Measurements from ENCODE around the gene TLE4. TPM values are rescaled to one million over a fixed set of nuclear protein-coding genes. Genes with fewer than 3 reads are reported as not detected.

The TLE4 gene
- total RNA-seq, 1 experiment from 2014 or later = 17.9 TPM

GRCh38 chr9:79591458-79591857 is 19.7 kb downstream of the TLE4 start:
- Histone ChIP-seq H3K4me1 (ENCODE audit: insufficient read depth, low read length) (no peaks in the 10 kb centered on the region), H3K9ac (ENCODE audit: low read length) (no peak overlapping the region), H3K36me3 (ENCODE audit: low read depth, low read length) (no peaks in the 10 kb centered on the region), H3K4me3 (ENCODE audit: low read length) (no peak overlapping the region), H2AFZ (ENCODE audit: low read length) (no peak overlapping the region), H3K27ac (ENCODE audit: low read length) (no peak overlapping the region), H3K4me2 (ENCODE audit: low read length) (no peak overlapping the region), H3K79me2 (ENCODE audit: low read length) (no peaks in the 10 kb centered on the region), H3K9me3 (ENCODE audit: low read length) (no peaks in the 10 kb centered on the region), H3K27me3 (ENCODE audit: low read length) (no peaks in the 10 kb centered on the region), H4K20me1 (ENCODE audit: low read length) (no peaks in the 10 kb centered on the region), H3F3A (ENCODE audit: low read length, unreplicated experiment) (no peaks in the 10 kb centered on the region), H3K9me2 (replicated peaks; ENCODE audit: low read length) (no peaks in the 10 kb centered on the region)
- BruUV-seq (replicated peaks) = no TSS peak
- ChIA-PET CTCF (no interaction called here), POLR2A (ENCODE audit: unreplicated experiment) (no interaction called here)
- TF ChIP-seq EZH2 (IDR thresholded peaks at IDR 0.05; ENCODE audit: low read length, unreplicated experiment) = no peak
- no peak for TF ChIP-seq EZH2phosphoT487 (IDR thresholded peaks at IDR 0.05; ENCODE audit: borderline replicate concordance, low read length)
- TF ChIP-seq CTCF (conservative IDR thresholded peaks at IDR 0.05; ENCODE audit: low read depth, low read length) = no peak
- ATAC-seq (no peak), DNase-seq (no peak)
- intact Hi-C loops (cut with micrococcal nuclease) = no loop called here

- Histone ChIP-seq H3K79me2 (ENCODE audit: low read length) (no peaks in the 10 kb centered on the region), H3F3A (ENCODE audit: low read length, unreplicated experiment) (no peaks in the 10 kb centered on the region), H3K27ac (ENCODE audit: low read length) (no peak overlapping the region), H3K9ac (ENCODE audit: low read length) (no peak overlapping the region), H3K4me2 (ENCODE audit: low read length) (no peak overlapping the region), H3K9me2 (replicated peaks; ENCODE audit: low read length) (no peaks in the 10 kb centered on the region), H4K20me1 (ENCODE audit: low read length) (no peaks in the 10 kb centered on the region), H3K4me1 (ENCODE audit: insufficient read depth, low read length) (no peaks in the 10 kb centered on the region), H3K36me3 (ENCODE audit: low read depth, low read length) (no peaks in the 10 kb centered on the region), H3K27me3 (ENCODE audit: low read length) (no peaks in the 10 kb centered on the region), H3K9me3 (ENCODE audit: low read length) (no peaks in the 10 kb centered on the region), H3K4me3 (ENCODE audit: low read length) (no peak overlapping the region), H2AFZ (ENCODE audit: low read length) (no peak overlapping the region)
- DNase-seq (no peak), ATAC-seq (no peak)
- BruUV-seq (replicated peaks) = no TSS peak
- ChIA-PET CTCF (no interaction called here), POLR2A (ENCODE audit: unreplicated experiment) (no interaction called here)
- no peak for TF ChIP-seq EZH2 (IDR thresholded peaks at IDR 0.05; ENCODE audit: low read length, unreplicated experiment)
- TF ChIP-seq EZH2phosphoT487 (IDR thresholded peaks at IDR 0.05; ENCODE audit: borderline replicate concordance, low read length) = no peak
- TF ChIP-seq CTCF (conservative IDR thresholded peaks at IDR 0.05; ENCODE audit: low read depth, low read length) = no peak
- intact Hi-C loops (cut with micrococcal nuclease) = no loop called here
These were observed 21.1 kb downstream of the TLE4 start for GRCh38 chr9:79592726-79593493.

GRCh38 chr9:79598562-79599345 is 27.0 kb downstream of the TLE4 start:
- H3K4me3 ChIP-seq (ENCODE audit: low read length) = no peak overlapping the region
- CTCF ChIA-PET = no interaction called here
- ATAC-seq (no peak), DNase-seq (no peak)
- H3F3A ChIP-seq (ENCODE audit: low read length, unreplicated experiment) = no peaks in the 10 kb centered on the region
- no peaks in the 10 kb centered on the region for H4K20me1 ChIP-seq (ENCODE audit: low read length)
- no peaks in the 10 kb centered on the region for H3K9me3 ChIP-seq (ENCODE audit: low read length)
- H3K9ac ChIP-seq (ENCODE audit: low read length) = no peak overlapping the region
- no peak overlapping the region for H3K4me2 ChIP-seq (ENCODE audit: low read length)
- H3K27ac ChIP-seq (ENCODE audit: low read length) = no peak overlapping the region
- no peaks in the 10 kb centered on the region for H3K36me3 ChIP-seq (ENCODE audit: low read depth, low read length)
- POLR2A ChIA-PET (ENCODE audit: unreplicated experiment) = no interaction called here
- no peak for TF ChIP-seq CTCF (conservative IDR thresholded peaks at IDR 0.05; ENCODE audit: low read depth, low read length)
- no peak for TF ChIP-seq EZH2 (IDR thresholded peaks at IDR 0.05; ENCODE audit: low read length, unreplicated experiment)
- no peak for TF ChIP-seq EZH2phosphoT487 (IDR thresholded peaks at IDR 0.05; ENCODE audit: borderline replicate concordance, low read length)
- H2AFZ ChIP-seq (ENCODE audit: low read length) = no peak overlapping the region
- H3K4me1 ChIP-seq (ENCODE audit: insufficient read depth, low read length) = no peaks in the 10 kb centered on the region
- BruUV-seq (replicated peaks) = no TSS peak
- intact Hi-C loops (cut with micrococcal nuclease) = no loop called here
- H3K9me2 ChIP-seq (replicated peaks; ENCODE audit: low read length) = no peaks in the 10 kb centered on the region
- no peaks in the 10 kb centered on the region for H3K27me3 ChIP-seq (ENCODE audit: low read length)
- H3K79me2 ChIP-seq (ENCODE audit: low read length) = no peaks in the 10 kb centered on the region

Data from PC-3 (cell line).